HepG2 (cell line): Measurements from ENCODE around the gene TMEM235. TPM values are rescaled to one million over a fixed set of nuclear protein-coding genes. Genes with fewer than 3 reads are reported as not detected.

Experiments
- ARHGAP35 ChIP-seq: sonication (generic); formaldehyde crosslinking; IDR thresholded peaks from 2 replicates; pipeline ENCODE4 v1.9.0; 2022; ENCODE audit warnings: mild to moderate bottlenecking, inconsistent platforms, moderate library complexity, missing genetic modification reagents, borderline replicate concordance
- CC2D1A ChIP-seq: sonication (generic); formaldehyde crosslinking; IDR thresholded peaks from 2 replicates; pipeline ENCODE4 v1.8.1; 2023; ENCODE audit warnings: mild to moderate bottlenecking, missing genetic modification reagents
- CHD2 ChIP-seq: IDR thresholded peaks from 2 replicates; pipeline ENCODE4 v1.6.1; 2011; ENCODE audit warnings: low read depth, low read length, improper control_type of control experiment
- DNMT1 ChIP-seq: sonication (generic); formaldehyde crosslinking; IDR thresholded peaks from 2 replicates; pipeline ENCODE4 v1.5.1; 2020; ENCODE audit warnings: mild to moderate bottlenecking, missing genetic modification reagents
- EHMT2 ChIP-seq: fragments of 200-600 bp; sonication (generic); IDR thresholded peaks from 2 replicates; pipeline ENCODE4 v1.7.0; 2017; ENCODE audit warnings: antibody characterized with exemption, low read depth, low read length, borderline replicate concordance
- EZH2 ChIP-seq: conservative IDR thresholded peaks from 2 replicates; pipeline ENCODE4 v1.6.1; 2012; ENCODE audit warnings: mild to moderate bottlenecking, low read depth, low read length, moderate library complexity
- GABPB1 ChIP-seq: IDR thresholded peaks from 2 replicates; pipeline ENCODE4 v1.6.1; 2016; ENCODE audit warnings: mild to moderate bottlenecking, missing genetic modification reagents, moderate library complexity, missing compliant biosample characterization
- GATAD2A ChIP-seq: IDR thresholded peaks from 2 replicates; pipeline ENCODE4 v1.6.1; 2016
- JARID2 ChIP-seq: sonication (generic); formaldehyde crosslinking; IDR thresholded peaks from 2 replicates; pipeline ENCODE4 v1.8.1; 2023; ENCODE audit warnings: missing genetic modification reagents, inconsistent platforms; ENCODE audit not compliant: insufficient replicate concordance
- MTF1 ChIP-seq: sonication (generic); formaldehyde crosslinking; IDR thresholded peaks from 2 replicates; pipeline ENCODE4 v1.5.0; 2020; ENCODE audit warnings: missing genetic modification reagents
- PAWR ChIP-seq: sonication (generic); formaldehyde crosslinking; IDR thresholded peaks from 2 replicates; pipeline ENCODE4 v1.4.0; 2020; ENCODE audit warnings: missing genetic modification reagents, mild to moderate bottlenecking, borderline replicate concordance
- PAXIP1 ChIP-seq: sonication (generic); formaldehyde crosslinking; conservative IDR thresholded peaks from 2 replicates; pipeline ENCODE4 v1.4.0; 2020; ENCODE audit warnings: mild to moderate bottlenecking, missing genetic modification reagents, moderate library complexity
- SRF ChIP-seq: IDR thresholded peaks from 2 replicates; pipeline ENCODE4 v1.6.1; 2011; ENCODE audit warnings: mild to moderate bottlenecking, low read depth, low read length, moderate library complexity
- SSRP1 ChIP-seq: IDR thresholded peaks from 2 replicates; pipeline ENCODE4 v1.6.1; 2016; ENCODE audit warnings: control low read depth
- ZBTB20 ChIP-seq: sonication (generic); formaldehyde crosslinking; IDR thresholded peaks from 2 replicates; pipeline ENCODE4 v1.8.1; 2023; ENCODE audit warnings: missing genetic modification reagents, low read depth, mild to moderate bottlenecking, borderline replicate concordance
- ZFYVE20 ChIP-seq: sonication (generic); formaldehyde crosslinking; IDR thresholded peaks from 2 replicates; pipeline ENCODE4 v1.8.0; 2023; ENCODE audit warnings: low read depth, mild to moderate bottlenecking, moderate library complexity, missing genetic modification reagents, borderline replicate concordance
- ZMAT3 ChIP-seq: sonication (generic); formaldehyde crosslinking; conservative IDR thresholded peaks from 2 replicates; pipeline ENCODE4 v1.7.0; 2021; ENCODE audit warnings: missing genetic modification reagents
- ZNF225 ChIP-seq: sonication (generic); formaldehyde crosslinking; IDR thresholded peaks from 2 replicates; pipeline ENCODE4 v1.4.0; 2020; ENCODE audit warnings: mild to moderate bottlenecking, missing genetic modification reagents
- ZNF275 ChIP-seq: sonication (generic); formaldehyde crosslinking; IDR thresholded peaks from 2 replicates; pipeline ENCODE4 v1.8.0; 2022; ENCODE audit warnings: missing genetic modification reagents, mild to moderate bottlenecking, inconsistent platforms, borderline replicate concordance
- ZNF350 ChIP-seq: sonication (generic); formaldehyde crosslinking; IDR thresholded peaks from 2 replicates; pipeline ENCODE4 v1.4.0; 2020; ENCODE audit warnings: mild to moderate bottlenecking, low read depth, missing genetic modification reagents, borderline replicate concordance
- ZNF362 ChIP-seq: sonication (generic); formaldehyde crosslinking; IDR thresholded peaks from 2 replicates; pipeline ENCODE4 v1.4.0; 2020; ENCODE audit warnings: missing genetic modification reagents, mild to moderate bottlenecking, borderline replicate concordance
- ZNF678 ChIP-seq: sonication (generic); formaldehyde crosslinking; IDR thresholded peaks from 2 replicates; pipeline ENCODE4 v1.4.0; 2020; ENCODE audit warnings: mild to moderate bottlenecking, missing genetic modification reagents
- ZNF746 ChIP-seq: sonication (generic); formaldehyde crosslinking; IDR thresholded peaks from 2 replicates; pipeline ENCODE4 v1.8.0; 2022; ENCODE audit warnings: mild to moderate bottlenecking, missing genetic modification reagents
- polyA plus RNA-seq, 8 experiments: library from polyadenylated mRNA; depleted of rRNA in 3 of 8; stranded (reverse) in 7 of 8; unstranded in 1 of 8; fragments of >200 nt; fragmentation: Illumina TruSeq in 4 of 8; extraction: Trizol in 4 of 8; gene quantifications; 2 replicates each; pipeline versions ENCODE4 v1.2.1 to v1.2.3, GENCODE V29; 2011 to 2016; ENCODE audit warnings: low read depth in 4 of 8, missing spikeins in 1 of 8, mixed read lengths in 1 of 8; ENCODE audit not compliant: insufficient read depth in 1 of 8
- total RNA-seq, 5 experiments: library from RNA; depleted of rRNA; stranded (reverse); fragments of >200 nt; fragmentation: Illumina TruSeq; extraction: Trizol; gene quantifications; 2 replicates each; pipeline ENCODE4 v1.2.3, GENCODE V29; 2016; ENCODE audit warnings: low read depth in 1 of 5

Gene TMEM235
- total and polyA plus RNA-seq, 2 of the 13 experiments (the other 11 are each of a cell fraction or from before 2014, with no cell fraction given): not detected

- TF ChIP-seq CHD2: peak; percentile 56; the same call in 1 of the 2 replicates
- no peak for TF ChIP-seq ARHGAP35 (CRISPR knock-in tag)
- TF ChIP-seq ZNF362 (CRISPR knock-in tag): no peak
- peak; percentile 95; the same call in 1 of the 2 replicates for TF ChIP-seq DNMT1
- no peak for TF ChIP-seq JARID2 (CRISPR knock-in tag)
- TF ChIP-seq SSRP1: 0 out of 2 replicates have a peak, but pooled peaks have one; percentile 68
- peak; percentile 54; the same call in 1 of the 2 replicates for TF ChIP-seq ZNF746 (CRISPR knock-in tag)
- TF ChIP-seq GATAD2A (CRISPR knock-in tag): peak; percentile 87
- 0 out of 2 replicates have a peak, but pooled peaks have one; percentile 66 for TF ChIP-seq ZMAT3 (CRISPR knock-in tag)
- 0 out of 2 replicates have a peak, but pooled peaks have one; percentile 48 for TF ChIP-seq ZNF275 (CRISPR knock-in tag)
- TF ChIP-seq PAWR: 0 out of 2 replicates have a peak, but pooled peaks have one; percentile 51
- peak; percentile 72; the same call in 1 of the 2 replicates for TF ChIP-seq ZNF225
- no peak for TF ChIP-seq ZNF678 (CRISPR knock-in tag)
- TF ChIP-seq ZNF350 (CRISPR knock-in tag): peak; percentile 65; the same call in 1 of the 2 replicates
- no peak for TF ChIP-seq ZBTB20 (CRISPR knock-in tag)
- TF ChIP-seq EHMT2: peak; percentile 17; the same call in 1 of the 2 replicates
- no peak for TF ChIP-seq SRF
- TF ChIP-seq EZH2: no peak
- no peak for TF ChIP-seq MTF1 (CRISPR knock-in tag)
- TF ChIP-seq CC2D1A (CRISPR knock-in tag): 0 out of 2 replicates have a peak, but pooled peaks have one; percentile 63
- peak; percentile 89 for TF ChIP-seq ZFYVE20 (CRISPR knock-in tag)
- peak; percentile 78 for TF ChIP-seq PAXIP1 (CRISPR knock-in tag)
- TF ChIP-seq GABPB1 (CRISPR knock-in tag): no peak
Measured at GRCh38 chr17:78241277-78242023, 10.0 kb downstream of the TMEM235 start (continued).
